Measurements from ENCODE around the gene PDIA2.
"Not testable (repeated sequence)": the region's sequence is repeated elsewhere in the genome, so short reads cannot be mapped to it uniquely, and the experiment has no call there.

Gene PDIA2

DNA sequence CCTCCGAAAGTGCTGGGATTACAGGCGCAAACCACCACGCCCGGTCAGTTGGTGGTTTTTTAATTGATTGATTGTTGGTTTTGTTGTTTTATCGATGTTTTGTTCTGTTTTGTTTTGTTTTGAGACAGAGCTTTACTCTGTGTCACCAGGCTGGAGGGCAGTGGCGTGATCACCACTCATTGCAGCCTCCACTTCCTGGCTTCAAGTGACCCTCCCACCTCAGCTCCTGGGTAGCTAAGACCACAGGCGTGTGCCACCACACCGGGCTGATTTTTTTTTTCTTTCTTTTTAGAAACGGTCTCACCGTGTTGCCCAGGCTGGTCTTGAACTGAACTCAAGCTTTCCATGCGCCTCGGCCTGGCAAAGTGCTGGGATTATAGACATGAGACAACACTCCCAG, 35.9 kb upstream of the PDIA2 start:
- TF ChIP-seq, protein P1, sequence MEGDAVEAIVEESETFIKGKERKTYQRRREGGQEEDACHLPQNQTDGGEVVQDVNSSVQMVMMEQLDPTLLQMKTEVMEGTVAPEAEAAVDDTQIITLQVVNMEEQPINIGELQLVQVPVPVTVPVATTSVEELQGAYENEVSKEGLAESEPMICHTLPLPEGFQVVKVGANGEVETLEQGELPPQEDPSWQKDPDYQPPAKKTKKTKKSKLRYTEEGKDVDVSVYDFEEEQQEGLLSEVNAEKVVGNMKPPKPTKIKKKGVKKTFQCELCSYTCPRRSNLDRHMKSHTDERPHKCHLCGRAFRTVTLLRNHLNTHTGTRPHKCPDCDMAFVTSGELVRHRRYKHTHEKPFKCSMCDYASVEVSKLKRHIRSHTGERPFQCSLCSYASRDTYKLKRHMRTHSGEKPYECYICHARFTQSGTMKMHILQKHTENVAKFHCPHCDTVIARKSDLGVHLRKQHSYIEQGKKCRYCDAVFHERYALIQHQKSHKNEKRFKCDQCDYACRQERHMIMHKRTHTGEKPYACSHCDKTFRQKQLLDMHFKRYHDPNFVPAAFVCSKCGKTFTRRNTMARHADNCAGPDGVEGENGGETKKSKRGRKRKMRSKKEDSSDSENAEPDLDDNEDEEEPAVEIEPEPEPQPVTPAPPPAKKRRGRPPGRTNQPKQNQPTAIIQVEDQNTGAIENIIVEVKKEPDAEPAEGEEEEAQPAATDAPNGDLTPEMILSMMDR (IDR thresholded peaks at IDR 0.05), result no peak
- no peak for TF ChIP-seq ZFX (IDR thresholded peaks at IDR 0.05; ENCODE audit: borderline replicate concordance)
- H3K27ac ChIP-seq, result no peak overlapping the region

DNA sequence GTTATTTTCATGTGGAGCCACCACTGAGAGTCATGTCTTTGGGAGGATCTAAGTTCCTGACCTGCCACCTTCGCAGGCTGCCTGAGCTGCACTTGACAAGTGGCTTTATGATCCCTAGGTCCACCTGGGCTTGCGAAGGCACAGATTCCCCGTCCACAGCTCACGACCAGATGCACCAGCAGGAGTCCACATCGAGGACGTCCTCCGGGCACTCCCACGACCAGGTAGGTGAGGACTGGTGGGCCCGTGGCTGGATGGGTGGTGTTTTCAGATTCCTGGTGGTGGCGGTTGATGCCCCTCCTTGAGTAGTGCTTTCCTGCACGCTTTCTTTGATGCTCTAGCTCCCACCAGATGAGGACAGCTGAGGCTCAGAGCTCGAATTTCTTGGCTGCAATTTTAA, 33.5 kb upstream of the PDIA2 start:
- no peak overlapping the region for H3K27ac ChIP-seq
- TF ChIP-seq ZFX (IDR thresholded peaks at IDR 0.05; ENCODE audit: borderline replicate concordance), result no peak
- TF ChIP-seq, protein P1 (IDR thresholded peaks at IDR 0.05), result no peak

DNA sequence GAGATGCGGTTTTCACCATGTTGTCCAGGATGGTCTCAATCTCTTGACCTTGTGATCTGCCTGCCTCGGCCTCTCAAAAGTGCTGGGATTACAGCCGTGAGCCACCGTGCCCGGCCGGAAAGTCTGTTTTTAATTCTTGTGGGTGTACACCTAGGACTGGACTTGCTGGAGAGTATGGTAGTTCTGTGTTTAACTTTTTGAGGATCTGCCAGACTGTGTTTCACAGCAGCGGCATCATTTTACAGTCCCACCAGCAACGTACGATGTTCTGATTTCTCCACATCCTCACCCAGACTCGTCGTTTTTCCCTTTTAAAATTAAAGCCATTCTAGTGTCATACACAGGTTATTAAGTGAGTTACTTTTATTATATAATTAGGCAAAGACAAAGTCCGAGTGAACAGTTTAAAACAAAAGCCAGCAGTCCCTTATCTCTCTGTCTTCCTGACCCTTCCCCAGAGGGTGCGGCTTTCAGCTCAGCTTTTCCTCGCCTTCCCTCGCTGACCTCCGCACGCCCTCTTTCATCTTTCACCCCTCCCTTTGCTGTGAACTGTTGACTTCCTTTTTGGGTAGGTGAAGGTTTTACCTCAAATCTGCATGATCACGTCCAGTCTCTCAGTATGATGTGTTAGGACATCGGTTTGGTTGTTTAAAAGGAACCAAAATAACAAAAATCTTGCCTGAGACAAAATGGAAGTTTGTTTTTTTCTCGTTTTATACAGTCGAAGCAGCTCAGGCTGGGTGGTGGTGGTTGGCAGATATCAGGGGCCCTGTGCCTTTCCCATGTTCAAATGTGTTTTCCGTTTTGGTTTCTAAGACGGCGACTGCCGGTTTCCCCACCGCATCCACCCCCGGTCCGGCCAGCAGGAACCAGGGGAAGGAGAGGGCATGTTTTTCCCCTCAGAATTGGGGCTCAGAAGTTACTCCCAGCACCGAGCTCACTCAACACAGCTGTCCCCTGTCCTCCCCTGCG, 30.3 kb upstream of the PDIA2 start:
- TF ChIP-seq ZFX (IDR thresholded peaks at IDR 0.05; ENCODE audit: borderline replicate concordance), result no peak
- TF ChIP-seq, protein P1 (IDR thresholded peaks at IDR 0.05), result no peak
- no peak overlapping the region for H3K27ac ChIP-seq

DNA sequence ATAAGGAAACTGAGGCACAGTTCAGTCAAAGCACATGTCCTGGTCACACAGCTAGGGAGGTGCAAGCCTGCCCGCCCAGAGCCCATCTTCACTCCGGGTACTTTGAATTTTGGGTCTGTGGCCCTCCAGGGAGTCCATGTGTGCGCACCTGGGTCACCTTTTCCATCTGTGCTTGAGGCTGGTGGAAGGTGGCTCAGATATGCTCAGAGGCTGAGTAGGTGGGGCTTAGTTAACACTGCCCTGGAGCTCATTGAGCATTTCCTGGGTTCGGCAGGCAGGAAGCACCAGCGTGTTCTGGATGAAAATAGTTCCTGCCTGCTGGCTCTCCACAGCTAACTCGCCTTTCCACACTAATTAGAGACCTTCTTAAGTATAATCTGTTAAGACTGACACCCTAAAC, 29.1 kb upstream of the PDIA2 start:
- no peak for TF ChIP-seq ZFX (IDR thresholded peaks at IDR 0.05; ENCODE audit: borderline replicate concordance)
- TF ChIP-seq, protein P1 (IDR thresholded peaks at IDR 0.05), result no peak
- H3K27ac ChIP-seq, result no peak overlapping the region

DNA sequence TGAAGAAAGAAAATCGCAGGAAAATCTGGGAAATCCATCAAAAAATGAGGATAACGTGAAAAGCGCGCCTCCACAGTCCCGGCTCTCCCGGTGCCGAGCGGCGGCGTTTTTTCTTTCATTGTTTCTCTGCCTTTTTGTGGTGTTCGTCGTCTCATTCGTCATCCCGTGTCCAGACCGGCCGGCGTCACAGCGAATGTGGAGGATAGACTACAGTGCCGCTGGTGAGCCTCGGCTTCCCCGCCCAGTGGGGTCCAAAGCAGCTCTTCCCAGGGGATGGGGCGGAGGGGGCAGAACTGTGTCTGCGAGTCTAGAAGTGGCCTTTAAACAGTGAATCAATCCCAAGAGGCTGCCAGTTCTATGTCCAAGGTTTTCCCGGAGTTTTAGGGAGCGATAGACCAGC, 28.5 kb upstream of the PDIA2 start:
- no peak for TF ChIP-seq ZFX (IDR thresholded peaks at IDR 0.05; ENCODE audit: borderline replicate concordance)
- TF ChIP-seq, protein P1 (IDR thresholded peaks at IDR 0.05), result no peak

DNA sequence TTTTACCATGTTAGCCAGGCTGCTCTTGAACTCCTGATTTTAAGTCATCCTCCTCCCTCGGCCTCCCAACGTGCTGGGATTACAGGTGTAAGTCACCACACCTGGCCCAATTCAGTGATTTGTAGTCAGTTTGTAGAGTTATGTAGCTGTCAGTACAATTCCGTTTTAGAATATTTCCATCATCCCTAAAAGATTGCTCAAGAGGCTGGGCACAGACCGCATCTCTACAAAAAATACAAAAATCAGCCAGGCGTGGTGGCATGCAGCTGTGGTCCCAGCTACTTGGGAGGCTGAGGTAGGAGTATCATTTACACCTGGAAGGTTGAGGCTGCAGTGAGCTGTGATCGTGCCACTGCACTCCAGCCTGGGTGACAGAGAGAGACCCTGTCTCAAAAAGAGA, 27.8 kb upstream of the PDIA2 start:
- TF ChIP-seq, protein P1 (IDR thresholded peaks at IDR 0.05), result no peak
- no peak for TF ChIP-seq ZFX (IDR thresholded peaks at IDR 0.05; ENCODE audit: borderline replicate concordance)

More for the DNA sequence above, 28.5 kb upstream of the PDIA2 start:
- H3K27ac ChIP-seq, result no peak overlapping the region

DNA sequence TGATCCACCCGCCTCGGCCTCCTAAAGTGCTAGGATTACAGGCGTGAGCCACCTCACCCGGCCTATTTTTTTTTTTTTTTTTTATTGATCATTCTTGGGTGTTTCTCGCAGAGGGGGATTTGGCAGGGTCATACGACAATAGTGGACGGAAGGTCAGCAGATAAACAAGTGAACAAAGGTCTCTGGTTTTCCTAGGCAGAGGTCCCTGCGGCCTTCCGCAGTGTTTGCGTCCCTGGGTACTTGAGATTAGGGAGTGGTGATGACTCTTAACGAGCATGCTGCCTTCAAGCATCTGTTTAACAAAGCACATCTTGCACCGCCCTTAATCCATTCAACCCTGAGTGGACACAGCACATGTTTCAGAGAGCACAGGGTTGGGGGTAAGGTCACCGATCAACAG, 24.9 kb upstream of the PDIA2 start:
- not testable (repeated sequence) for H3K27ac ChIP-seq

More for the DNA sequence above, 27.8 kb upstream of the PDIA2 start:
- H3K27ac ChIP-seq, result no peak overlapping the region

Measured in 22Rv1 (cell line).